Memory B cell (primary cell): ENCODE measurements around the gene GHR.

Experiments used
- ATAC-seq: fragments of 150-1000 bp; cut with Tn5 transposase; 2 replicates; pipeline ENCODE4 v1.10.0; 2021; ENCODE audit warnings: low read depth, mild to moderate bottlenecking, moderate library complexity
- DNase-seq, 2 donors: peaks; one replicate each; pipeline ENCODE4 v3.0.0; 2022; ENCODE audit warnings: low spot score in 2 of 2
- H3K27ac Mint-ChIP-seq: one replicate; pipeline ENCODE4 v1.8.0; 2022; ENCODE audit warnings: mild to moderate bottlenecking, moderate library complexity, mixed read lengths
- H3K27me3 Mint-ChIP-seq: one replicate; pipeline ENCODE4 v1.8.0; 2022; ENCODE audit warnings: mixed read lengths
- H3K36me3 Mint-ChIP-seq: one replicate; pipeline ENCODE4 v1.8.0; 2022; ENCODE audit warnings: mild to moderate bottlenecking, mixed read lengths
- H3K4me1 Mint-ChIP-seq: one replicate; pipeline ENCODE4 v1.8.0; 2022; ENCODE audit warnings: mixed read lengths
- H3K4me3 Mint-ChIP-seq: one replicate; pipeline ENCODE4 v1.8.0; 2022; ENCODE audit warnings: mild to moderate bottlenecking, moderate library complexity, mixed read lengths
- H3K9me3 Mint-ChIP-seq: one replicate; pipeline ENCODE4 v1.8.0; 2022; ENCODE audit warnings: mixed read lengths

GHR gene

DNA sequence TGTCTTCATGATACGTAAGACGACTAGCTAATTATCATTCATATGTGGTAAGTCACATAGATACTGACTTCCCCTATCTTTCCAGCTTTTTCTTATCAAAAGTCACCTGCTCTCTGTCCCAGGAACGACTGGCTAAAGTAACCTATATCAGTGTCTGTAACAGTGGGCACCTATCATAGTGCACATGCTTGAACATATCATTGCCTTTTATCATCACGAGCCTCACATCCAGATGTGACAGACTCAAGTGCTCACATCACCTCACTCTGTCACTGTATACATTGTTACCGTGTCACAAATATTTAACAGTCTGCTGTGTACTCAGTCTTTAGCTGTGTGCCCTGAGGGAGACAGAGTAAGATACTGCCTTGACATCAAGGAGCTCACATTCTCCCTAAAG is 208.0 kb downstream of the GHR start:
- Mint-ChIP-seq H3K27me3 (no peaks in the 10 kb centered on the region), H3K9me3 (no peaks in the 10 kb centered on the region), H3K36me3 (no peaks in the 10 kb centered on the region), H3K27ac (no peak overlapping the region), H3K4me3 (no peak overlapping the region), H3K4me1 (peaks cover 10% of the 10 kb centered on the region)
- ATAC-seq (no peak), DNase-seq (no peak)

DNA sequence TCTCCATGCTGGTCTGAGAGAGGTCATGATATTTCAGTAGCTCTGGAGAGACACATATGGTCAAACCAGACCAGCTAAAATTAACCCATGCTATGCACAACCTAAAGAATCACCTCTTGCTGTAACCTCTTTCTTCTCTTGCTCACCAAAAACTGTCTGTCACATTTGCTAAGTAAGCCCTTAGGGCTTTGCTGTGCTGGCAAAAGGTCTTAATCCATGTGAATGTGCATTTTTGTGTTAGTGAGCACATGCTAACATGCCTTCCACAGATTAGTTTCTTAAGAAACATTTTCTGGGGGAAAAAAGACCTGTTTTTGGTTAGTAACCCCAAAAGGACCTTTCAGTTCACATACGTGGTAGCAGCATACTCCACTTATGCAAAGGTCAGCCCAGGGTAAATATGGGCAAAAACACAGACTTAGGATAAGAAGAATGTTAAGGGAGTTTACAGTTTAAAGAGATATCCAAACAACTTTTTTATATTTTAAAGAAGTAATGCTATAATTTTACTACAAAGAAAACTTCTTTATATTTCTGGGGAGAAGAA is 209.2 kb downstream of the GHR start:
- H3K4me1 Mint-ChIP-seq, result peaks cover 10% of the 10 kb centered on the region
- H3K27ac Mint-ChIP-seq, result peak overlapping the region; percentile 17
- H3K4me3 Mint-ChIP-seq, result no peak overlapping the region
- no peaks in the 10 kb centered on the region for H3K36me3 Mint-ChIP-seq
- ATAC-seq (no peak), DNase-seq (no peak)
- no peaks in the 10 kb centered on the region for H3K27me3 Mint-ChIP-seq
- H3K9me3 Mint-ChIP-seq, result no peaks in the 10 kb centered on the region

DNA sequence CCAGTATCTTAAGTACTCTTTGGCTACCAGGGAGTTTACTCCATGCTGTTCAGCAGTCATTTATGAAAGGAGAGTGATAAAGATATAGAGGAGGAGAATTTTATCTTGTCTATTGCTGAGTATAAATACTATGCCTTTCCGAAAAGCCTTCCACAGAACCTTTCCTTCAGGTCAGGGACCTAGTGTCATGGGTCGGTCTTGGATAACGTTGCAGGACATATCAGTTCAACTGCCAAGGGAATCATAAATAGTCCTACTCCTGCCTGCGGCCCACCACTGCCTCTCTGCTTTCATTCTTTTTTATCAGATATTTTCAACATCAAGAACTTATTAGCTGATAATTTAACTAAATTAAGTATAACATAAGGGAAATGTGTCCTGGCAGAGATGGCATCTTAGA is 211.3 kb downstream of the GHR start:
- Mint-ChIP-seq H3K27ac (no peak overlapping the region), H3K4me3 (no peak overlapping the region), H3K36me3 (no peaks in the 10 kb centered on the region), H3K9me3 (no peaks in the 10 kb centered on the region), H3K4me1 (peaks cover 10% of the 10 kb centered on the region), H3K27me3 (no peaks in the 10 kb centered on the region)
- ATAC-seq, result no peak
- no peak for DNase-seq

DNA sequence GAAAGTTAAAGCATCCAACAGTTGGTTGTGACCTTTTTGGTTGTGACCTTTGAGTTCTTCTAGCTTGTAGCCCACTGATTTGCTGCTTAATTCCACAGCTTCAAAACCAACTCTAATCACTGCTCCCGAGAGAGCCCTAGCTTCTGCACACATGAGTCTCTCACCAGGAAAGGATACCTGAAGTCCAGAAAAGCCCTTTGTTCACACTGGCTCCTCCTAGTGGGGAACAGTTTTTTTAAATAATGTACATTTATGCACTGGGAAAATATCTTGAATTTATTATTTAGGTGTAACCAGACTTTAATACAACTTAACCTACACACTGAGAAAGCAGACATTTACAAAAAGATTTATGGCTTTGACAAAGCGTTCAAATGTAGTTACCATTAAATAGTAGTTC is 213.2 kb downstream of the GHR start:
- H3K27ac Mint-ChIP-seq, result no peak overlapping the region
- no peak for DNase-seq

DNA sequence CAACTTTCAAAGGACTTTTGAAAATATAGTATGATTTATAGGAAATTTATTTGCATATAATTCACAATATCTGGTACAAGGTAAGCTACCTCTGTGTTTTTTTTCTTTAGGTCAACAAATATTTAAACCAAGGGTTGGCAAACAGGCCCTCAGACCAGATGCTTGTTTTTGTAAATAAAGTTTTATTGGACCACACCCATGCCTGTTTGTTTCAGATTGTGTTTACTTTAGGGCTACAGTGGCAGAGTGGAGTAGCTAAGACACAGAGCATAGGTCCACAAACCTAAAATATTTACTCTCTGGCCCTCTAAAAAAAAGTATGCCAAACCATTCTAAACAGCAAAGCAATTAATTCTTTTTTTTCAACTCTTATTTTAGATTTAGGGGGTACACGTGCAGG is 213.7 kb downstream of the GHR start:
- no peak for ATAC-seq
- no peak for DNase-seq
- Mint-ChIP-seq H3K4me1 (peaks cover 2% of the 10 kb centered on the region), H3K27ac (no peak overlapping the region), H3K4me3 (no peak overlapping the region), H3K36me3 (no peaks in the 10 kb centered on the region), H3K27me3 (peaks cover 4% of the 10 kb centered on the region), H3K9me3 (no peaks in the 10 kb centered on the region)

More for the DNA sequence above, 213.2 kb downstream of the GHR start:
- H3K36me3 Mint-ChIP-seq, result no peaks in the 10 kb centered on the region
- no peaks in the 10 kb centered on the region for H3K9me3 Mint-ChIP-seq
- peaks cover 2% of the 10 kb centered on the region for H3K4me1 Mint-ChIP-seq
- peaks cover 3% of the 10 kb centered on the region for H3K27me3 Mint-ChIP-seq
- no peak for ATAC-seq
- no peak overlapping the region for H3K4me3 Mint-ChIP-seq

DNA sequence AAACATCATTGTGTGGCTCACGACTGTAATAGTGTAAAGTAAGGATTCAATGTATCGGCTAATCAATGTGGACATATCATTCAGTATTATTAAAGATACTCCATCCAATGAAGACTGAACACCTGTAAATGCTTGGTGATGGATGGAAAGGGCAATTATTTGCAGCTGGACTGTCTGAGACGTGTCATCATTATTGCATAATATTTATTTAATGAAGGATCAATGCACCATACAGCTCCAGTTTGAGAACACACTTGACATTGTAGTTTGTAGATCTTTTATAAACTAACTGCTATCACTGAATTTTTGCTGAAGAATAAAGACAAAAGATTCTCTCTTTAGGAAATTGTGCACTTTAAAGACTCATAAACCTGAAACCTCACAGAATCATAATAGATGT is 215.7 kb downstream of the GHR start:
- Mint-ChIP-seq H3K4me3 (no peak overlapping the region), H3K9me3 (no peaks in the 10 kb centered on the region), H3K36me3 (no peaks in the 10 kb centered on the region), H3K4me1 (no peaks in the 10 kb centered on the region), H3K27me3 (peaks cover 4% of the 10 kb centered on the region), H3K27ac (no peak overlapping the region)
- ATAC-seq, result no peak
- DNase-seq, result no peak

DNA sequence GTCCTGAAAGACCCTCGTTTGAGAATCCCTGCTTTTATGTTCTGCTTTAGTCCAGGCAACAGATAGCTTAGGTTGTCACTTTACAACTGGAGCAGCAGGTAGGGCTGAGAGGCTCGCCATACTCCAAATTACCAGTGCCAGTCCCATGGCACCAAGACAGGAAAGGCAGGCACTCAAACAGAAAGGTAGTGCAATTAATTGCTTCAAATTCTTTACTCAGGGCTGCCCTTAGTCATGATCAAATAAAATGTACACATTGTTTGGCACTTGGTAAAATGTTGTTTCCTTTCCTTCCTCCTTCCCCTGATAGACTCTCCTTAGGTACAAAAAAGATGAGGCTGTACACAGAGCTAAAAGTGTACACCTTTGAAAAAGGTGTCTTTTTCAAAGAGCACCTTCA is 217.6 kb downstream of the GHR start:
- Mint-ChIP-seq H3K4me3 (no peak overlapping the region), H3K27me3 (peaks cover 4% of the 10 kb centered on the region), H3K27ac (no peak overlapping the region), H3K9me3 (no peaks in the 10 kb centered on the region), H3K36me3 (no peaks in the 10 kb centered on the region), H3K4me1 (no peaks in the 10 kb centered on the region)
- no peak for ATAC-seq
- no peak for DNase-seq

DNA sequence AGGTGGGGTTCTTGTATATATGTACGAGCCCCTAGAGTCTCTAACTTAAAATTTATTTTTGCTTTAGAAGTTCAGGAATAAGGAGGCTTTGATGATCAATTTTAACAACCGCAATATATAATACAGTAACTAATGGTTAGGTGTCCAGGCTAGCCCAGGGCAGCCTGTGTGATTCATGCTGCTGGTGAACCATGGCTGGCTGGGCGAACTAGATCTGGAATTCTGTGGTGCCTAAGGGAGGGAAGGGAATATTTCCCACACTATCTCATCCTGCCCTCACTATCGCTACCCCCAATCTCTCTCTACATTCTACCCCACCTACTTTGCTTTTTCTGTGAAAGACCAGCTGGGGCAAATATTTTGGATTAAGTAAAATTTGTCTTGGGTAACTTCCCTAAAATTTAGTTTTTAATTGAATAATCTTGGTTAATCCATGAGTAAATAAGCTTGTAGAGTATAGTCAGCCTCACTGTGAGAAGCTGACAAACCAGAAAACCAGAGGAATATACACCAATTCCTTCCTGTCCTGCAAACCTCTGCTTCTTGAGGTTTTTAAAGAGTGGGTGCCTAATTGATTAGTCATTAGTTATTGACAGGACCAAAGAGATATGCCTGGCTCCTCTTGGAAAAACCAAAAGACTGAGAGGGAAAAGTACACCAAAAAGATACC is 218.2 kb downstream of the GHR start:
- ATAC-seq (no peak), DNase-seq (no peak)
- Mint-ChIP-seq H3K4me1 (peaks cover 2% of the 10 kb centered on the region), H3K36me3 (no peaks in the 10 kb centered on the region), H3K9me3 (no peaks in the 10 kb centered on the region), H3K27me3 (peaks cover 4% of the 10 kb centered on the region), H3K4me3 (no peak overlapping the region), H3K27ac (no peak overlapping the region)

DNA sequence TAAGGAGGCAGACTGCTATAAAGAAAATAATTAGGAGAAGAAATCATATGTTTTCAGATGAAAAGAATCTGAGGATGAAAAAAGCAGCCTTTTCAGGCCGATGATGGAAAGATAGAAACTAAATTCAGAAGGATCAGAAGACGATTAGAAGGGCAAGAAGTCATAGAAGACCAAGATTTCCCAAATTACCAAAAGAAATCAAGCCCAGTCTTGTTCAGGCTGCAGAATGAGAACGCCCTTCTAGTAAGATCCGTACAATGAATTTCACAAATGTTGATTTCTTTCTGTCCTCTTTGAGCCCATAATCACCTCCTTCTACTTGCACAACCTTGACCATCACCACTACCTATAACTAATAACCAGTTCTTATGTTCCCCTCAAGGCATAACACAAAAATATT is 218.8 kb downstream of the GHR start:
- no peak for ATAC-seq

DNA sequence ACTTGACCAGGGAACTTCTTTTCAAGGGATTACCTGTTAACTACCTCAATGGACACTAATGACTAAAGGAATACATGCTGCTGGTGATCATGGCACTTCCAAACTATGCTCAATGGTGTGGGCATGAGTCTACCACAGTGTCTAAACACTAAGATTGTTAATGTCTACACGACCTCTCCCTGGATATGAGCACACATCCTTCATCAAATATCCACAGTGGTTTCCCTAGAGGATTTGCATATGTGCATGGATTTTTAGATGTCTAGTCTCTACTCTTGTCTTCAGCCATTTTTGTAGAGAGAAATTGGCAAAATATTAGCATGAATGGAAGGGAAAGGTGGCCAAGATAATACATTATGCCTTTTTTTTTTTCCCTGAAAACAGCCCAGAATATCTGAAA is 220.1 kb downstream of the GHR start:
- Mint-ChIP-seq H3K4me3 (no peak overlapping the region), H3K36me3 (no peaks in the 10 kb centered on the region), H3K4me1 (peaks cover 2% of the 10 kb centered on the region), H3K27ac (no peak overlapping the region), H3K27me3 (peaks cover 4% of the 10 kb centered on the region), H3K9me3 (no peaks in the 10 kb centered on the region)
- ATAC-seq, result no peak
- no peak for DNase-seq

More for the DNA sequence above, 218.8 kb downstream of the GHR start:
- no peak overlapping the region for H3K27ac Mint-ChIP-seq
- H3K4me3 Mint-ChIP-seq, result no peak overlapping the region
- peaks cover 4% of the 10 kb centered on the region for H3K27me3 Mint-ChIP-seq
- H3K4me1 Mint-ChIP-seq, result peaks cover 2% of the 10 kb centered on the region
- no peaks in the 10 kb centered on the region for H3K9me3 Mint-ChIP-seq
- DNase-seq, result no peak
- no peaks in the 10 kb centered on the region for H3K36me3 Mint-ChIP-seq

DNA sequence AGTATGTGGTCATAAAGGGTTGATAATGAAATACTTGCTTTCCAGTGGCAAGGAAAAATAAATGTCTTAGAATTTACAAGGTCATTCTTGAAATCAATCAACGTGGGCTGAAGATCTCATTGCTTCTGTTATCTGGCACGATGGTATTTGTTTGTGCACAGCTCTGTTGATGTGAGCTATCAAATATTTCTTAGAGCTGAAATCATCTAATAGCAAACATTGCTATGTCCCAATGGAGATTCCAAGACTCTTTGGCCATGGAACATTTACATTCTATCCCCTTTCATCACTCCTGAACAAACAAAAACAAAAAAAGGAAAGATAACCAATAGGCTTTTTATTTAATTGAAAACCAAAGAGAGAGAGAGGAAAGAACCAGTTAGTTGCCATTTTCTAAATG is 221.9 kb downstream of the GHR start:
- ATAC-seq (no peak), DNase-seq (no peak)
- Mint-ChIP-seq H3K4me3 (no peak overlapping the region), H3K27me3 (peaks cover 4% of the 10 kb centered on the region), H3K27ac (no peak overlapping the region), H3K4me1 (peaks cover 2% of the 10 kb centered on the region), H3K9me3 (no peaks in the 10 kb centered on the region), H3K36me3 (no peaks in the 10 kb centered on the region)

DNA sequence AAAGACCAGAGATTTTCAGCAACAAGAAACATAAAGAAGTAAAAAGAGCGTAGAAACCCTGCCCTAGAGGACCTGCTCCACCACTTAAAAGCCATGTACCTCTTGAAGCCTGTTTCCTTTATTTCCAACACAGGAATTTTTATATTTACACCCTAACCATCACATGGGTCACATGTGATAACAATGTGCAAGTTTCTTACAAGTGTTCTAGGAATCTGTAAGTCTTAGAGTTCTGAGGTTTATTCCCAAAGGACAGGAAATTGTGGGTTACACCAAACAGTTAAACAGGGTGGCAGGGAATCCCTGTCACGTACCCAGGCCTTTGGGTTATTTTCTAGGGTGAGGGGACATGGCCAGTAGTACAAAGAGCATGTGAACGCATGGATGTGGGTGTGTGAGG is 224.8 kb downstream of the GHR start:
- Mint-ChIP-seq H3K4me3 (no peak overlapping the region), H3K9me3 (no peaks in the 10 kb centered on the region), H3K27me3 (no peaks in the 10 kb centered on the region), H3K27ac (no peak overlapping the region), H3K36me3 (no peaks in the 10 kb centered on the region), H3K4me1 (peaks cover 2% of the 10 kb centered on the region)
- ATAC-seq, result no peak
- DNase-seq, result no peak

DNA sequence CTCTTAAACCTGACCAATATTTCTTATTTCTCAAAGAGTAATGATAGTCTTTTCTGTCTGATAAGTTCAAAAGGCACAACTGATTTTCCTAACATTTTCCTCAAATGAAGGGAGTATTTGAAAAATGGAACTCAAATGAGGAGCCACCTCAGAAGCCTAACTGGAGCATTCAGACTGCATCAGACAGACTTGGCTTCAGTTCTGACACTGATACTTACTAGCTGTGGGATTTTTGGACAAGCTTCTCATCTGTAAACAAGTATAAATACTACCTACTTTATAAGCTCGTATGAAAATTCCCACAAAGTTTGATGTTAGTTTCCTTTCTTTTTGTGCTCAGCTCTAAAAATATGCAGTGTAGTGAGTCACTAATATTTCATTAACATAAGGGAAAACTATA is 225.7 kb downstream of the GHR start:
- no peaks in the 10 kb centered on the region for H3K27me3 Mint-ChIP-seq
- no peaks in the 10 kb centered on the region for H3K36me3 Mint-ChIP-seq
- no peak overlapping the region for H3K27ac Mint-ChIP-seq
- ATAC-seq, result no peak
- no peak overlapping the region for H3K4me3 Mint-ChIP-seq
- H3K4me1 Mint-ChIP-seq, result peaks cover 2% of the 10 kb centered on the region
- DNase-seq, result no peak
- H3K9me3 Mint-ChIP-seq, result no peaks in the 10 kb centered on the region

DNA sequence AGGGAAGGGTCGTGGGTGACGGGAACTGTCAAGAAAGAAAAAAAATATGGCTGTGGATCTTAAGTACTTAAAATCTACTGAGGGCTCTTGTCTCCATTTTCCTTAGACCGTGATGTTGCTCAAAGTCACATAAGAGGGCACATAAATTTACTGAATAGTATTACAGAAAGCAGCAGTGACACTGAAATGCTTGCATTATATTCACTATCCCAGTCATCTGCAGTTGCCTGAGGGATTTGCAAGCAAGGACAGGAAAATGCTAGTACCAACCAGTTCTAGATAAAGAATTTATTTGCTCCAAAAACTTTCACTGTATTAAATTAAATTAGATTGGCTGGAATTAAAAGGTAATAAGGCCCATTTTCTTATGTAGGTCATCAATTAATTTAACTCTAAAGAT is 226.8 kb downstream of the GHR start:
- DNase-seq, result no peak
- H3K36me3 Mint-ChIP-seq, result no peaks in the 10 kb centered on the region
- no peaks in the 10 kb centered on the region for H3K9me3 Mint-ChIP-seq
- H3K4me3 Mint-ChIP-seq, result no peak overlapping the region
- H3K4me1 Mint-ChIP-seq, result peaks cover 2% of the 10 kb centered on the region
- no peak for ATAC-seq
- H3K27ac Mint-ChIP-seq, result no peak overlapping the region
- no peaks in the 10 kb centered on the region for H3K27me3 Mint-ChIP-seq

DNA sequence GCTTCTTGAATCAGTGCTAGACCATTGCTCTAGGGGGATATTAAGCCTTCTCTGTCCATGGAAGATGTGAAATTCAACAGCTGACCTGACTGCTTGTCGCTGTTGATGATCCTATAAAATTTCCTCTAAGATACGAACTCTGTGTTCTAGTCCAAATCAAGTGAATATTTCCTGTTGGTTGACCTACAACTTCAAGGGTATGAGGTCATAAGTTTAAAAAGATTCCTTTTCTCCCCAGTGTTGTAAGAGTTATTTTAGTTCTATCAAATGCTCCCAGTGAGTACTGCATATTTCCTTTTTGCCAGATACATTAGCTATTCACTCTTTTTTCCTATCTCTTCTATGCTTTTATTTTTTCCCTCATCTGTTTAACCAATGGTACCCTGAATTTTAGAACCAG is 230.5 kb downstream of the GHR start:
- no peaks in the 10 kb centered on the region for H3K9me3 Mint-ChIP-seq
- H3K4me1 Mint-ChIP-seq, result peaks cover 5% of the 10 kb centered on the region
- H3K36me3 Mint-ChIP-seq, result no peaks in the 10 kb centered on the region
- ATAC-seq (no peak), DNase-seq (no peak)
- H3K4me3 Mint-ChIP-seq, result no peak overlapping the region
- H3K27ac Mint-ChIP-seq, result no peak overlapping the region
- H3K27me3 Mint-ChIP-seq, result no peaks in the 10 kb centered on the region
